ENCODE measurements around the gene CAPN13. TPM values are rescaled to one million over a fixed set of nuclear protein-coding genes. Genes with fewer than 3 reads are reported as not detected.
"Not testable (repeated sequence)": the region's sequence is repeated elsewhere in the genome, so short reads cannot be mapped to it uniquely, and the experiment has no call there.

The CAPN13 gene
- total and polyA plus RNA-seq, 2 of the 4 experiments (the other 2 are of a cell fraction) = not detected

GRCh38 chr2:30697242-30698103 is 109.8 kb downstream of the CAPN13 start:
- H2AFZ ChIP-seq (replicated peaks; ENCODE audit: low read length, poor library complexity); H3K27ac ChIP-seq (ENCODE audit: insufficient read depth, low read length); H2AK5ac ChIP-seq (ENCODE audit: low read depth, low read length); H4K91ac ChIP-seq (ENCODE audit: insufficient read depth, low read depth, low read length); H4K5ac ChIP-seq (ENCODE audit: low read depth, low read length); H4K8ac ChIP-seq (ENCODE audit: low read depth in 2 of 2, low read length in 2 of 2); ATAC-seq (ENCODE audit: low read depth); H3K36me3 ChIP-seq (ENCODE audit: control insufficient read depth, insufficient read depth, low read length); H2BK5ac ChIP-seq (ENCODE audit: low read depth, low read length, poor library complexity, severe bottlenecking); H2AK9ac ChIP-seq (replicated peaks; ENCODE audit: low read depth, low read length, poor library complexity); H2BK20ac ChIP-seq (ENCODE audit: low read depth, low read length); H2BK120ac ChIP-seq (ENCODE audit: low read depth, low read length); H3K56ac ChIP-seq (ENCODE audit: extremely low read depth, insufficient read depth, low read length); H3K4me3 ChIP-seq (ENCODE audit: insufficient read depth, low read depth, low read length); H2BK15ac ChIP-seq (ENCODE audit: low read depth, low read length); dilution Hi-C loops (cut with HindIII; ENCODE audit: low sequenced_read_pairs, unreplicated experiment); BruUV-seq (replicated peaks); H3K79me1 ChIP-seq (ENCODE audit: low read depth in 1 of 2, low read length in 2 of 2); H3K9ac ChIP-seq (ENCODE audit: low read depth, low read length); POLR2A ChIA-PET (ENCODE audit: unreplicated experiment); H3K18ac ChIP-seq (ENCODE audit: low read depth, low read length); DNase-seq; intact Hi-C loops (cut with micrococcal nuclease); H4K20me1 ChIP-seq (ENCODE audit: insufficient read depth, low read length); H3K4me2 ChIP-seq (ENCODE audit: low read depth, low read length); H3K9me1 ChIP-seq (ENCODE audit: insufficient read depth, low read length); H3K14ac ChIP-seq (replicated peaks; ENCODE audit: low read depth, low read length); in situ Hi-C loops (cut with MboI; ENCODE audit: low sequenced_read_pairs); H3K27me3 ChIP-seq (ENCODE audit: control insufficient read depth, insufficient read depth, low read length); H3K4ac ChIP-seq (ENCODE audit: low read depth, low read length); H3K23ac ChIP-seq (ENCODE audit: low read depth, low read length); H3K9me3 ChIP-seq (ENCODE audit: control insufficient read depth, insufficient read depth, low read length): not testable (repeated sequence)
- WGBS, 2 experiments (ENCODE audit: extremely low coverage in 2 of 2, insufficient read length in 1 of 2) = 100% methylated on average over 1 of the region's 18 CpGs; no CpG with 5 or more reads in 1 of the 2 experiments
- peaks cover 12% of the 10 kb centered on the region for H3K4me1 ChIP-seq (ENCODE audit: control insufficient read depth, insufficient read depth, low read length)
- CTCF ChIA-PET = interaction anchor here (0.6 to 1.1 kb wide), 3 partner anchors 14 to 1245 kb away, joined by 3 to 4 read pairs (median 3); no protein-coding TSS in a partner anchor
